H54 (cell line): ENCODE measurements around the gene DCAKD.
"Not testable (repeated sequence)": the region's sequence is repeated elsewhere in the genome, so short reads cannot be mapped to it uniquely, and the experiment has no call there.

ENCODE experiments used
- DNase-seq: peaks from one replicate; pipeline ENCODE4 v3.0.0; 2011; ENCODE audit warnings: low spot score, mixed read lengths; ENCODE audit not compliant: insufficient read length
- FAIRE-seq: peaks from 3 replicates; lab custom pipeline; 2011; peaks lifted over from hg19 to GRCh38; lab: Jason Lieb, UNC
- POLR2A ChIP-seq: IDR thresholded peaks from 2 replicates; pipeline ENCODE4 v1.6.1; 2011; ENCODE audit warnings: low read depth, mild to moderate bottlenecking, low read length

DCAKD gene

DNA sequence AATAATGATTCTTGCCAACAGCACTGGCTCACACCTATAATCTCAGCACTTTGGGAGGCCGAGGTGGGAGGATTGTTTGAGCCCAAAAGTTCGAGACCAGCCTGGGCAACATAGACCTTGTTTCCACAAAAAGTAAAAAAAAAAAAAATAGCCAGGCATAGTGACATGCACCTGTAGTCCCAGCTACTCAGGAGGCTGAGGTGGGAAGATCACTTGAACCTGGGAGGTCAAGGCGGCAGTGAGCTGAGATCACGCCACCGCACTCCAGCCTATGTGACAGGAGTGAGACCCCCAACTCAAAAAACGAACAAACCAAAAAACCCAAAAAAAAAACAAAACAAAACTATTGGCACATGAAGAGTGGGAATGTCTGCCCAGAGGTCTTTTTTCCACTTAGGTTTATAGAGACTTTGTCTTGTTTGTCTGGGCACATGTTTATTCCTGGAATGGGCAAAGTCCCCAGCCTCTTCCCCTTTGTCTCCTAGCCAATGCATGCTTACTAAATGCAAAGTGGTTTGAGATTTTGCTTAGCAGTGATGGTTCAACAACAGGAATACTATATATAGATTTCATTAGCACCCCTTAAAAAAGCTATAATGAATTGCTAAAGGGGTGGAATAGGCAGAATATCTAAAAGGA, 35.6 kb upstream of the DCAKD start:
- TF ChIP-seq POLR2A, result no peak
- DNase-seq, result no peak
- no peak for FAIRE-seq

DNA sequence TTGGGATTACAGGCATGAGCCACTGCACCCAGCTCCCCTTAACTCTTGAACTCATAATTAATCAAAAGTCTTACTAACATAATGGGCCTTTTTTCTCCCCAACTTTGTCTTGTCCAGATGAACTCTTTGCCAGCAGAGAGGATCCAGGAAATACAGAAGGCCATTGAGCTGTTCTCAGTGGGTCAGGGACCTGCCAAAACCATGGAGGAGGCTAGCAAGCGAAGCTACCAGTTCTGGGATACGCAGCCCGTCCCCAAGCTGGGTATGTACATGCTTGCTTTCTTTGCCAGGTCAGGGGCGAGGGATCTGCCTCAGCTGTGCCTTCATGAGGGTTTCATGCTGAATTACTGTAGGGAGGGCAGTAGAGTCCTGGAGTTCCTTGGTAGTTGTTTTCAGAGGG, 35.0 kb upstream of the DCAKD start:
- FAIRE-seq (no peak), DNase-seq (no peak)
- TF ChIP-seq POLR2A, result no peak

DNA sequence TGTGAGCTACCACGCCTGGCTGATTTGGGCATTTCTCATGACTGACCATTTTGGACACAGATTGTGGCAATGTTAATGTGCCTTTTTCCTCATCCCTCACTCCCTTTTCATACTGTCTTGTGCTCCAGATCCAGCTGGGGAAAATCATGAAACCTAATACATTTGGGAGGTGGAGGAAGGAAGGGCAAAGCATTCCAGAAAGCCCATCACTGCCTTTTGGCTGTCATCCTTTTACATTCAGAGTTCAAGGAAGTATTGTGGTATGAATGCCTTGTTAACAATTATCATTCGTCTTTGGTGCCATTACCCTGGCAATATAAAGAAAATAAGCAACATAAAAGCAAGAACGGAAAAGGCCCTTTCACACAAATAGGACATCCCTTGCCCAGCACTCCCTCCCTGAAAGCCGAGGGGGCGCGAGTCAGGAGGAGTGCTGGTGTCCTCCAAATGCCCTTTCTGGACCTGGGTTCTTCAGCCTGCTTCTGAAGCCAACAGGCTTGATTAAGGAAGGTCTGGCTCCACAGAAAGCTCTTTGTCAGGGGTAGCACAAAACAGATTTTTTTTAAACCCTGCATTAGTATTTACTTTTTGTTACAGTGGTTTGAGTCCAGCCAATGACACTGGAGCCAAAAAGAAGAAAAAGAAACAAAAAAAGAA, 29.7 kb upstream of the DCAKD start:
- DNase-seq (no peak), FAIRE-seq (no peak)
- TF ChIP-seq POLR2A, result no peak

DNA sequence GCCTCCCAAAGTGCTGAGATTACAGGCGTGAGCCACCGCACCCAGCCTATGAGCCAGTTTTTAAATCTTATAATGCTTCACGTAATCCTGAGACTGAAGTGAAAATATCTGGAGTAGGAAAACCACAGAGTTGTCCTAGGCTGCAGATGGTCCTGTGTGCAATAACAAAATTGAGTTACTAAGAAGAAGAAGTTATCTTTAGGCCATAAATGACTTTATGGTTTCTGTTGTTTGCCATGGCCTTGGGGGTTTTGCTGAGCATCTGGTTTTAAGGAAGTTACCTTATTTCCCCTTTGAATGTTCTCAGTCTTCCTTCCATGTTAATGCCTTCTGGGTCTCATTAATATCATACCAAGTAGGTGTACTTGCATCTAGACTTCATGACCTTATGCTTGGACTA, 26.2 kb upstream of the DCAKD start:
- no peak for FAIRE-seq
- TF ChIP-seq POLR2A, result no peak
- no peak for DNase-seq

DNA sequence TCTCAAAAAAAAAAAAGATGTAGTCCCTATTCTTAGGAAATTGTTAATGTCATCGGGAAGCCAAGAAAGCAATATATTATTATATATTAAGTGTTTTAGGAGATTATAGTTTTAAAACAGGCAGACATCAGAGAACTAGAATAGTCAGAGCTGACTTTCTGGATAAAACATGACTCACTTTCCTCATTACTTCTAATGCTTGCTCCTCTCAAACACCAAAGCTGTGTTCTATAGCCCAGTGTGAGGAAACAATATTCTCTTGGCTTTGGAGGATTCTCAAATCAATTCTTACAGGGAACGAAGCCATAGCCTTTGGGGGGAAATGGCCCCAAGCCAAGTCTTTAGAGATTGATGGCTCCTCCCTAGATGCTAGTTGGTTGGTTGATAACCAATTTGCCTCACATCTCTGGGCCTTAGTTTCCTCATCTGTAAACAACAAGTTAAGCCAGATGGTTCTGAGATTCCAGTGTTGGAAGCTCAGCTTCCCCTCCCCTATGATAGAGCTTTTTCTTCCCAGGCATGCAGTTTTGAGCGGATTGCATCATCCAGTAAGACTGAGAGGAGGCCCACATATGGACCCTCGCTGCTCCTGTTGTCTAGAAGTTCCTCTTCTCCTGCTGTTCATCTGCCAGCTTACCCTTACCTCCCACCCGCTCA, 22.1 kb upstream of the DCAKD start:
- FAIRE-seq (no peak), DNase-seq (no peak)
- no peak for TF ChIP-seq POLR2A

DNA sequence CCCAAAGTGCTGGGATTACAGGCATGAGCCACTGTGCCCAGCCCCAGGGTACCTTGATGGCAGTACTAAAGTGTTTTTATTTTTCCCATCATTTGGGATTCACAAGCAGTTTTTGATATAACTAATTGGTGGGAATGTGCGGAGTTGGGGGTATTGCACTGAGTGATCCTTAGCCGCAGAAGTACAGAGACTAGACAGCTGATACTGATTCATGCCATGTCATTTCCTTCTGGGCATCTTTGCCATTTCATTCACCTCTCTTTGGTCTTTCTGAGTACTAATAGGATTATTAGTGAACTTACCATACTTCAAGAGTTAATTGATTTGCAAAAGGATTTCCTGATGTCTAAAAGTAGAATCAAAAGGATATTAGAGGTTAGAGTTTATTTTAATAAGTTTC, 19.4 kb upstream of the DCAKD start:
- TF ChIP-seq POLR2A, result no peak
- DNase-seq (no peak), FAIRE-seq (no peak)

DNA sequence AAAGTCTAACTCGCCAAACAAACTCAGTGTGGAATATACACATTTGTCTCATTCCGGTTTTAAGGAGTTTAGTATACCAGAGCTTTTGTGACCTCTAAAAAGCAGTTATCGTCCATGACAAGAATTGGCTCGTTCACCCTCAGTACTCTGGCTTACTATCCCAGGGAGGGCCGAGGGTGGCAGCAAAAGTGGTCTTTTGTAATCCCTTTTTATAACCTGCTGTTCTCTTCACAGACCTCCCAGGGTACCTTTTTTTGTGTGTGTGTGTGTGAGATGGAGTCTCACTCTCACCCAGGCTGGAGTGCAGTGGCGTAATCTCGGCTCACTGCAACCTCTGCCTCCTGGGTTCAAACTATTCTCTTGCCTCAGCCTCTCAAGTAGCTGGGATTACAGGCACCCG, 18.6 kb upstream of the DCAKD start:
- no peak for TF ChIP-seq POLR2A
- FAIRE-seq (no peak), DNase-seq (no peak)

DNA sequence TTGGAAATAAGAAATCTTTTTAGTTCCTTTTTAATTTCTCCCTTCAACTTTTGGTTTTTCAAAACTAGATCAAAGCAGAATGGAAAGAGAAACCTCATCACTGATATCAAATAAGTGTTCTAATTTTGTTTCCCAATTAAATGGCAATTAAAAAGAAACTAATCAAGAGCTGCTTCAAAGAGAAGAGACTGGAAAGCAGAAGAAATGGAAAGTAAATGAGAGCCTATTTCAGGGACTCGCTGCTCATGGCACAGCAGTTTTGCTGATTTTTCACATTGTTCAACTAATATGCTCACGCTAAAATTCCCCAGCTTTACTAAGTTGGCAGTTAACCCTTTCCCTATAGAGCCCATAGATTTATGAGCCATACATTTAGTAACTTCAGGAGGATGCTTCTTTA, 16.2 kb upstream of the DCAKD start:
- no peak for TF ChIP-seq POLR2A
- DNase-seq (no peak), FAIRE-seq (no peak)

DNA sequence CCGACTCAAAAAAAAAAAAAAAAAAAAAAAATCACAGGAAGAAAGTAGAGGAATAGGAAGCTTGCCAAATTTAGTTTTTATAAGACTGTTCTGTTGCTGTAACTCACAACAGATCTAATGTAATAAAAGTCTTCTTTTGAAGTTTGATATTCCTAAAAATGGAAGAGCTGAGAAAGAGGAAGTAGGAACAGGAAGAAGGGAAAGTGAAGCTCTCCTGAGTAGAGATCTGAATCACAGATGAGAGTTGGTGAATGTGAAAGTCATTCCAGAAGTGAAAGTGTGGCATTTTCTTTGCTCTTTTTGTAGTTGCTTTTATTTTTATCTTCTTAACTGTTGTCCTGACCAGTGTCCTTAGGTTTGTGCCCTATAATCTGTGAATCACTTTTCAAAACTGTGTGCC, 11.8 kb upstream of the DCAKD start:
- FAIRE-seq, result no peak
- no peak for TF ChIP-seq POLR2A

DNA sequence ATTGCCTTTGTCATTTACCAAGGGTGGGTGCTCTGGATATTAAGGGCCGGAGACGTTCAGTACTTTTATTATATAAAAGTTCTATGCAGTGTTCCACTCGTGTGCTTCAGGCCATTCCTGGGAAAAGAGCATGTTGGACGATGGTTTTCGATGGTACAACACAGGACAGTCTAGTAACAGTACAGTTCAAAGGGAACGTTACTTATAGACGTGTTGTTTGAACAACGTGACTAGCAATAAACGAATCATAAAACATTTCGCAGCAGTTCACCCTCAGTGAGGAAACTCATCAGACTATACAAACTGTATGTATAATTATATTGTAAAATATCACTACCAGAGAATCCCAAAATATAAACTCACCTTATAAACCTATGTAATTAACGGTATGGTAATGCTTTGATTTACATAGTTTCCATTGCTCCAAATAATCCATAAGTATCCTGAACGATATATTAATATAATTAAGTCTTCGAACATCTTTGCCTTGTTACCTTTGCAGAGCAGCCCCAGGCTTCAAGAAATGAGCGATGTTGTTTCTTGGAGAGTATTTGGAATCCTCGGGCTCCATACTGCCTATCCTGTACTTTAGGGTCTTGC, 10.3 kb upstream of the DCAKD start:
- no peak for FAIRE-seq
- no peak for TF ChIP-seq POLR2A
- no peak for DNase-seq

More for the DNA sequence above, 11.8 kb upstream of the DCAKD start:
- DNase-seq, result no peak

DNA sequence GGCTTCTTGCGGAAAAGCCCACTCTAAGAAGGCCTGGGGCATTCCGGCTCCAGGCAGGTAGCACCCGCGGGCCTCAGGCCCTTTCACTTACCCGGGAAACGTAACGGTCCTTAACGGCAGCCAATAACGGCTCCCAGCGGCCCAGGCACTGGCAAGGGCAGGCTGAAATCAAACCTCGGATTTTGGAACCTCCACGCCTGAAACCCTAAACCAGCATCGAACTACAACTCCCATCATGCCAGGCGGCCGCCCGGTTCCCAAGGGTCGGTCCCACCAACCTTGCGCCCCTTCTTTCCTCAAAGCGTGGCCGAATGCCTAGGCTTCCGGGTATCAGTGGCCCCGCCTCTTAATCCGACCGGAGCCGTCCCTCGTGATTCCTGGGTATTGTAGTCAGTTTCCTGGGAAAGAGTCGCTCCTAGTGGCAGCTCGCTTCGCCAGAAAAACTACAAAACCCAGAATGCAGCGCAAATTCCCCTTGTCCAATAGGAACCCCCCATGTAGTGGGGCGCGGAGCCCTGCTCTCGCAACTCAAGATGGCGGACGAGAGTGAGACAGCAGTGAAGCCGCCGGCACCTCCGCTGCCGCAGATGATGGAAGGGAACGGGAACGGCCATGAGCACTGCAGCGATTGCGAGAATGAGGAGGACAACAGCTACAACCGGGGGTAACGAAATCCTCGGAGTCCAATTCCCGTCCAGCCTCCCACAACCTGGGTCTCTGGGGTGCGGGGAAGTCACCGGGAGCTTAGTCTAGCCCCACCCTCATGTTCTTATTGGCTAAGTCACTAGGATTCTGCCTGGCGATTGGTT, 9.6 kb upstream of the DCAKD start, which contains the start of gene NMT1:
Gene NMT1, plus strand, starts transcription at position 521 of the 809 bp plus-strand sequence. Its CDS starts 13 bp downstream, at position 534.
- FAIRE-seq (peak; percentile 91), DNase-seq (peak; percentile 95)
- TF ChIP-seq POLR2A, result peak; percentile 86

DNA sequence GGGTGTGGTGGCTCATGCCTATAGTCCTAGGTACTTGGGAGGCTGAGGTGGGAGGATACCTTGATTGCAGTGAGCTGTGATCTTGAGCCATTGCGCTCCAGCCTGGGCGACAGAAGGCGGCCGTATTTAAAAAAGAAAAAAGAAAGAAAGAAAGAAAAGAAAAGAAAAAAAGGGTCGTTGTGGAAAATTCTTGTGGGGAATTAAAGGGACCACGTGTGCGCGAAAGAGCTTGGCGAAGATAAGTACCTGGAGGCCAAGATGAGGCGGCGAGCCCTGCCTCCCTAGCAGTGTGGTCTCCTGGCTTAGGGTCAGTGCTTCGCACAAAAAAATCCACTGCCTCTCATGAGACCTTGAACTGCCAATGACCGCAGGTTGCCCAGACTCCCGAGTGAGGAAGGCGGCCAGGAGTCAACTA, 9.0 kb upstream of the DCAKD start:
- TF ChIP-seq POLR2A, result no peak
- no peak for FAIRE-seq
- no peak for DNase-seq

DNA sequence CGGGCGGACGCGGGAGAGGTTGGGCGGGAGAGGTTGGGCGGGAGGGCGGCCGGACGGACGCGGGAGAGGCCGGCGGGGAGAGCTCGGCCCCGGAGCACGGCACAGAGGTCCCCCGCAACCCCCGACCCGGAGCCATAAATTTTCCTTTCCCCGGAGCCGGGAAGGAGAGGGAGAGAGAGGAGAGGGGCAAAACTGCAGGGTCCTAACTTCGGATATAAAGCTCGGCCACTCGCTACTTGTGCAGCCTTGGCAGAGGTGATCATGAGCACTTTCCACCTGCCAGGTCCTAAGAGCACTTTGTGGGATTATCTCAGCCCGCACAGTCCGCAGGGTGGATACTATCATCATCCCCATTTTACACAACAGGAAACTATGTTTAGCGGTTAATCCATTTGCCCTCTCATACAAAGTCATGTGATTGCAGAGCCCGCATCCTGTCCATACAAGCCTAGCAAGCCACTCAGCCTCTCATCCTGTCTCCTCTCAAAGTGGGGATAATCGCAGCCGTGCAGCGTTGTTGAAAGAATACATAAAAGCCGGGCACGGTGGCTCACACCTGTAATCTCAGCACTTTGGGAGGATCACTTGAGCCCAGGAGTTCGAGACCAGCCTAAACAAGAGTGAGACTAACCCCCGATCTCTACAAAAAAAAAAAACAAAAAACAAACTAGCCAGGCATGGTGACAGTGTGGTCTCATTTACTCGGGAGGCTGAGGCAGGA, 780 bp upstream of the DCAKD start:
- FAIRE-seq, result no peak
- no peak for DNase-seq

DNA sequence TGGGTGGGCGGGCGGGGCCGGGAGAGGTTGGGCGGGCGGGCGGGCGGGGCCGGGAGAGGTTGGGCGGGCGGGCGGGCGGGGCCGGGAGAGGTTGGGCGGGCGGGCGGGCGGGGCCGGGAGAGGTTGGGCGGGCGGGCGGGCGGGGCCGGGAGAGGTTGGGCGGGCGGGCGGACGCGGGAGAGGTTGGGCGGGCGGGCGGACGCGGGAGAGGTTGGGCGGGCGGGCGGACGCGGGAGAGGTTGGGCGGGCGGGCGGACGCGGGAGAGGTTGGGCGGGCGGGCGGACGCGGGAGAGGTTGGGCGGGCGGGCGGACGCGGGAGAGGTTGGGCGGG, 254 bp upstream of the DCAKD start:
- not testable (repeated sequence) for DNase-seq, FAIRE-seq

More for the DNA sequence above, 780 bp upstream of the DCAKD start:
- TF ChIP-seq POLR2A, result no peak; the same call in 1 of the 2 replicates
